ENCODE data around the gene AJAP1.

Gene AJAP1

GRCh38 chr1:4743978-4744750, 89.8 kb downstream of the AJAP1 start:
- DNase-seq = no peak

- DNase-seq = peak in 1 of 2 experiments; percentile 21
Observed at GRCh38 chr1:4745560-4745959, 91.2 kb downstream of the AJAP1 start.

- DNase-seq = no peak
Observed at GRCh38 chr1:4749406-4749805, 95.0 kb downstream of the AJAP1 start.

GRCh38 chr1:4750177-4750576, 95.8 kb downstream of the AJAP1 start:
- DNase-seq = no peak

GRCh38 chr1:4752059-4752458, 97.7 kb downstream of the AJAP1 start:
- no peak for DNase-seq

GRCh38 chr1:4754816-4755215, 100.4 kb downstream of the AJAP1 start:
- no peak for DNase-seq

GRCh38 chr1:4755301-4755845, 101.0 kb downstream of the AJAP1 start:
- DNase-seq = no peak

GRCh38 chr1:4755864-4756504, 101.6 kb downstream of the AJAP1 start:
- DNase-seq = no peak

- DNase-seq = no peak
Observed at GRCh38 chr1:4756851-4757580, 102.6 kb downstream of the AJAP1 start.

- DNase-seq = no peak
Observed at GRCh38 chr1:4759671-4760070, 105.3 kb downstream of the AJAP1 start.

- DNase-seq = no peak
Observed at GRCh38 chr1:4760088-4760487, 105.7 kb downstream of the AJAP1 start.

- no peak for DNase-seq
Observed at GRCh38 chr1:4761324-4761723, 106.9 kb downstream of the AJAP1 start.

GRCh38 chr1:4762146-4762545, 107.7 kb downstream of the AJAP1 start:
- DNase-seq = no peak

GRCh38 chr1:4767308-4767707, 112.9 kb downstream of the AJAP1 start:
- DNase-seq = no peak

- no peak for DNase-seq
Observed at GRCh38 chr1:4768553-4768952, 114.1 kb downstream of the AJAP1 start.

GRCh38 chr1:4769516-4770280, 115.3 kb downstream of the AJAP1 start:
- DNase-seq = no peak

- no peak for DNase-seq
Observed at GRCh38 chr1:4770713-4771112, 116.3 kb downstream of the AJAP1 start.

GRCh38 chr1:4771267-4771666, 116.9 kb downstream of the AJAP1 start:
- no peak for DNase-seq

- no peak for DNase-seq
Observed at GRCh38 chr1:4771721-4772120, 117.3 kb downstream of the AJAP1 start.

GRCh38 chr1:4772294-4773010, 118.0 kb downstream of the AJAP1 start:
- DNase-seq = no peak

GRCh38 chr1:4773226-4773625, 118.8 kb downstream of the AJAP1 start:
- DNase-seq = no peak

GRCh38 chr1:4775506-4775905, 121.1 kb downstream of the AJAP1 start:
- DNase-seq = no peak
